ENCODE results near the gene NKAIN2. TPM values are rescaled to one million over a fixed set of nuclear protein-coding genes. Genes with fewer than 3 reads are reported as not detected.

Gene NKAIN2
- total RNA-seq, 1 experiment from 2014 or later = 0.23 TPM

- DNase-seq (ENCODE audit: low spot score) = no peak
These were observed 1019.1 kb downstream of the NKAIN2 start for GRCh38 chr6:124822721-124823120.

- DNase-seq (ENCODE audit: low spot score) = no peak
These were observed 1019.8 kb downstream of the NKAIN2 start for GRCh38 chr6:124823240-124824111.

GRCh38 chr6:124825564-124825963 lies 1021.9 kb downstream of the NKAIN2 start:
- DNase-seq (ENCODE audit: low spot score) = no peak

- no peak for DNase-seq (ENCODE audit: low spot score)
These were observed 1026.2 kb downstream of the NKAIN2 start for GRCh38 chr6:124829822-124830221.

- no peak for DNase-seq (ENCODE audit: low spot score)
These were observed 1026.8 kb downstream of the NKAIN2 start for GRCh38 chr6:124830506-124830905.

GRCh38 chr6:124854338-124854922 lies 1050.8 kb downstream of the NKAIN2 start:
- DNase-seq (ENCODE audit: low spot score) = no peak

- DNase-seq (ENCODE audit: low spot score) = no peak
These were observed 1054.1 kb downstream of the NKAIN2 start for GRCh38 chr6:124857746-124858145.

- no peak for DNase-seq (ENCODE audit: low spot score)
These were observed 1054.9 kb downstream of the NKAIN2 start for GRCh38 chr6:124858564-124858963.

- DNase-seq (ENCODE audit: low spot score) = no peak
These were observed 1055.7 kb downstream of the NKAIN2 start for GRCh38 chr6:124859366-124859765.

- no peak for DNase-seq (ENCODE audit: low spot score)
These were observed 1062.4 kb downstream of the NKAIN2 start for GRCh38 chr6:124866040-124866439.

- no peak for DNase-seq (ENCODE audit: low spot score)
These were observed 1063.5 kb downstream of the NKAIN2 start for GRCh38 chr6:124867121-124867520.

GRCh38 chr6:124868481-124868880 lies 1064.8 kb downstream of the NKAIN2 start:
- no peak for DNase-seq (ENCODE audit: low spot score)

- no peak for DNase-seq (ENCODE audit: low spot score)
These were observed 1065.8 kb downstream of the NKAIN2 start for GRCh38 chr6:124869416-124869815.

GRCh38 chr6:124870611-124871459 lies 1067.2 kb downstream of the NKAIN2 start:
- no peak for DNase-seq (ENCODE audit: low spot score)

- DNase-seq (ENCODE audit: low spot score) = no peak
These were observed 1068.8 kb downstream of the NKAIN2 start for GRCh38 chr6:124872361-124873065.

GRCh38 chr6:124873066-124873410 lies 1069.4 kb downstream of the NKAIN2 start:
- no peak for DNase-seq (ENCODE audit: low spot score)

Other genes starting within 250 kb of the NKAIN2 start
- gene TRDN, start 166.9 kb upstream of the NKAIN2 start, total RNA-seq (2014; rRNA removed; shearing (Covaris generic)) = 0.08 and 0.51 TPM in 2 replicates